COR-L47 (cell line): ENCODE results near the gene LAPTM5.
A peak's percentile ranks its signal among the peaks of the same experiment; 100 is the strongest.
"Not testable (repeated sequence)": the region's sequence is repeated elsewhere in the genome, so short reads cannot be mapped to it uniquely, and the experiment has no call there.

Experiments used
- DNase-seq: peaks from one replicate; lab custom pipeline; 2025; lab: John Stamatoyannopoulos, UW

The LAPTM5 gene

DNA sequence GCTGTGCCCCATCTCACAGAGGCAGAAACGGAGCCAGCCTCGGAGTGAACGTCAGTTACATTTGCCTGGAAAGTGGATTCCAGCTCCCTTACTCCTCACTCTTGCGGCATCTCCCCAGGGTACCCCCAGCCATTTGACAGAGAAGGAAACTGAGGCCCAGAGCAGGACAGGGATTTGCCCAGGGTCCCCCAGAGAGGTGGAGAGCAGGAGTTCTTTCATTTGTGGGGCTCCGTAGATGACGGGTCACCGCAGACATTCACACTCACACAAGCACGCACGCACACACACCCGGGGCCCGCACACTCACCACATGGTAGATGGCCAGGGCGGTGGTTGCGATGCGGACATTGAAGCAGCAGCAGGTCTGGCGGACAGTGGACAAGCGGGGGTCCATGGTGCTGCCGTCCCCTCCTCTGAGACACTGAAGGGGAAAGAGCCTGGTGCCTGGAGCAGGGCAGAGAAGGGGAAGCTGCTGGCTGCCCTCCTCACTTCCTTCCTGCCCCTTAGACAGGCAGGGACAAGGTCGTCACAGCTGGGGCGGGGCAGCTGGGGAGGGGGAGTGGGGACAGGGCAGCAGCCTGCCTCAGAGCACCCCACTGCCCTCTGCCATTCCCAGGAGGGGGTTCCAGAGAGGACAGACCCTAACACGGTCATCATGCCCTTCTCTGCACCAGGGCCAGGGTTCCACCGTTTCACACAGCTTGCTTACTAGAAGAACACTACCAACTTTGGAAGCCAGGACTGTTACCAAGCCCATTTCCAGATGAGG lies at the start of gene LAPTM5:
Gene LAPTM5, minus strand, starts transcription at position 423 of the 769 bp plus-strand sequence. Its CDS starts 29 bp downstream, at position 394.
- DNase-seq: no peak

DNA sequence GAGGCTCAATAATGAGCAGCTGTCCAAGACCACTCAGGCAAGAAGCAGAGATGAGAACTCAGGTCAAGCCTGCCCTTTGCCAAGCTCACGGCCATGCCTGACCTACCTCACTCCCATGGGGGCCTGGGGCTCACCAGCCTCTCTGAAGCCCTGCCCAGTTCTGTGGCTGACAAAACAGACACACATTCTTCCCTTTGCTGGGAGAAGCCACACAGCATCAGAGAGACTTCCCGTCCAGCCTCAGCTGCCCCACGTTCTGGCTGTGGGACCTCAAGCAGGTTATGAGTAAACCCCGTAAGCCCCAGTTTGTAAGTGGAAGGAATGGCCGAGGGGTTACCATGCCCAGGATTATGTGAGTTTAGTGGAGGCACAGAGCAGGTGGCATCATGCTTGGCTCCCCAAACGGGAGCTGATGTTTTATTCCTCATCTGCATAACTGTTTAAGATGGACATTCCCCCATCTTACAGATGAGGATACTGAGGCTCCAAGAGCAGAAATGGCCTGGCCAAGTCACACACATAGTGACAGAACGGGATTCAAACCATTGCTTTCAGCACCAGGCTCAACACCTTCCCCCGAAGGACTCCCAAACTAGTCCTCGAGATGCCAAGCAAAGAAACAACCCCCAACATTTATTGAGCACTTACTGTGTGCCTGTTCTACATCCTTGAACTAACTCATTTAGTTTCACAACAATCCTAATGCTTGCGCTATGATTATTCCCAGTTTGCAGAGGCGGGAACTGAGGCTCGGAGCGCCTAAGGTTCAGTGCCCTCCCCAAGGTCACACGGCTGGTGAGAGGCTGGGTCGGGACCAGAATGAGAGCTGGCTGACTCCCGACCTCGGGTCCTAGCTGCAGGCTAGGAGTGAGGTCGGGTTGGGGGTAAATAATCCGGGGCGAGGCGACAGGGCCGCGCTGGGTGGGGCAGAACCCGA lies 49.1 kb upstream of the LAPTM5 start:
- no peak for DNase-seq

DNA sequence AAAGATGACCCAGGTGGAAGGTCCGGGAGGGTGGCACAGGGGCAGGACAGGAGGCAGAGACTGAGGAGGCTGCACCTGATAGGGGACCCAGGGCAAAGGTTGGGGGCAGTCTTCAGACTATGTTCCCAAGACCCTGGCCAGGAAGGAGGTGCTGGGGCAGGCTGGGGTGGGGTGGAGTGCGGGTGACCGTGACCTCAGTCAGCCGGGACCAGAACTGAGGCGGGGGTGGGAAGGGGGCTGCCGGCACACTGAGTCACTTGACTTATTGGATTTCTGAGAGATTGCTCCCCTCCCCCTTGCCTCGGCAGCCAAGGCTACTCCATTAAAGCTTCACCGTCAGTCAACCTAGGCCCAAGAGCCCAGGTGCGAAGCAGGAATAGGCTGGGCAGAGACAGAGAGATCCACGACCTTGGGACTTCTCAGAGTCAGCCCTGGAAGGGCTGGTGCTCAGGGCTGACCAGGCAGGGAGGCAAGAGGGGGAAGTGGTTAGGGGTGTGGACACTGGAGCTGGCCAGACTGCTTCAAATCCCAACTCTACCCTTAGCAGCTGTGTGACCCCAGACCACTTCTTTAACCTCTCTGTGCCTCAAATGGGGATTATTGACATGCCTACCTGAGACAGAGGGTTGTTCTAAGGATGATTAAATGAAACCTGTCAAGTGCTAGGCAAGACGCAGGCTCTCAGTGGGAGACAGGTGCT lies 47.9 kb upstream of the LAPTM5 start:
- DNase-seq: no peak

DNA sequence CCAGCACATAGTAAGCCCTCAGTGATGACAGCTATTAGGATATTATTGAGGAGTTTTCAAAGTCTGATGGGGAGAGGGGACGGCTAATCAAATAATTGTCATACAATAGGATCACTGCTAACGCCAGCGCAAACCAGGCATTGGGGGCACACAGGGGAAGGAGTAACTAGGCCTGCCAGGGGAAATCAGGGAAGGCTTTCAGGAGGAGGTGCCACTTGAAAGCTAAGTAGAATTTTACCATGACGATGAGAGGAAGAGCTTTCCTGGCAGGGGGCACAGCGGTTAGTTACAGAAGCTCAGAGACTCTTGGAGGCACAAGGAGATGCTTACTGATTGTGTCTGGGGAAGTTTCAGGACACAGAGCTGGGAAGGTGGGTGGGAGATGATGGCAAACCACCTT lies 47.2 kb upstream of the LAPTM5 start:
- DNase-seq: no peak

- no peak for DNase-seq
Observed at GRCh38 chr1:30804352-30804751, 46.8 kb upstream of the LAPTM5 start.

DNA sequence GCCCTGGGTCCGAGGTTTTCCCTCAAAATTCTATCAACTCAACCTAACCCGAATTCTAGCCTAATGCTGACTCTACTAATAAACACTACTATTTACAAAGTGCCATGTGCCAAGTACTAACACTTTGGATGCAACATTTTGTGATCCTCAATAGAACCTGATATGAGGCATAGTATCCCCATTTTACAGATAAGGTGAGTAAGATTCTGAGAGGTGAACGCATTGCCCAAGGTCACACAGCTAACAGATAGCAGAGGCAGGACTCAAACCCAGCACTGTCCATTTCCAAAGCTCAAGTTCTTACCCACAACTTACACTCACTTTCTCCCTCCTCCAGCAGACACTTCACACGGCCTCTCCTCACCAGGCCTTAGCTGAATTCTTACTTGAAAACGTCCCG lies 46.0 kb upstream of the LAPTM5 start:
- no peak for DNase-seq

DNA sequence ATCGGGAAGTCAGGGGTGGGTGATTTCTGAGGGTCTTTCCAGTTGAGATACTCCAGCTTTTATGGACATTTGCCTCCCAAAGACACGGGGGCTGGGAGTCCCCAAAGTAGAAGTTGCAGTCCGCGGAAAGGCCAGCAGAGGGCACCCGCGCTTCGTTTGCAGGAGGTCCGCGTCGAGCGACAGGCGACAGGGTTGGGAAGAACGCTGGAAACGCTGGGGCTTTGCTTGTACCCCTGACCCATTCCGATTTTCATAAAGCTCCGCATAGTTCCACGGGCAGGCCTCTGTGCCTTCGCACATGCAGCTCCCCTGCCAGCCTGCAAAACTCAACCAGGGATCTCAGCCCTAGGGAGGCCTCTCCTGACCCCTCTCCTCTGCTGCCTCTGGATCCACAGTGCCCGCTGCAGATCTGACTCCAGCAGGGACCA lies 44.2 kb upstream of the LAPTM5 start:
- peak; percentile 74 for DNase-seq

- DNase-seq: no peak
Observed at GRCh38 chr1:30799233-30799511, 41.6 kb upstream of the LAPTM5 start.

- DNase-seq: no peak
Observed at GRCh38 chr1:30798389-30799232, 41.0 kb upstream of the LAPTM5 start.

GRCh38 chr1:30795026-30795425 lies 37.5 kb upstream of the LAPTM5 start:
- no peak for DNase-seq

GRCh38 chr1:30794260-30794659 lies 36.7 kb upstream of the LAPTM5 start:
- DNase-seq: no peak

DNA sequence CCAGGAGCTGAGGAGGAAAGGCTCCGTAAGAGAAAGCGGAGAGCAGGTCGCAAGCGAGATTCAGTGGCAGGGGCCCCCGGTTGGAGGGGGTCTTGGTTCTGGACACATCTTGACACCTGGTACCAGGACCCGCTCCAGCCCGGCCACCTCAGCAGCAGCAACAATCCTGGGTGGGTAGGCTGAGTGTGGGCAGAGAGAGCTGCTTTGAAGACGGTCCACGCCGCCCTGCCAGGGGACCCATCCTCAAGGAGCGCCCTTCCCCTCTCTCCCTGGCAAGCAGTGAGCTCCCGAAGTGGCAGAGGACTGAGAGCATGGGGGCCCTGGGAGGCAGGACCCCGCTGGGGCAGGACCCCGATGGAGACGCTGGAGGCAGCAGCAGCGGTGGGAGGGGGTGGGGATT lies 35.6 kb upstream of the LAPTM5 start:
- DNase-seq: no peak

DNA sequence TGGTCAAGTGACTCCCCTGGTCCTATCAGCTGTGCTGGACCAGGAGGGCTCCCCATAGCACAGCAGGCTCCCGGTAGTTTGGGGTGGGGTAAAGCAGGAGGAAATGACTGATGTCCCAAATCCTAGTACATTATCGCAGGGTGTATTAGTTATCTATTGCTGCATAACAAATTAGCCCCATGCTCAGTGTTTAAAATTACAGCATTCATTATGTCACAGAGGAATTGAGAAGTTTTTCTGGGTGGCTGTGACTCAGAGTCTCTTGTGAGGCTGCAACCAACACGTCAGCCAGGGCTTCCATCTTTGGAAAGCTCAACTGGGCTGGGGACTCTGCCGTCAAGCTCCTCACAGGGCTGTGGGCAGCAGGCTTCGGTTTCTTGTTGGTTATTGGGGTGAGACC lies 34.3 kb upstream of the LAPTM5 start:
- no peak for DNase-seq

DNA sequence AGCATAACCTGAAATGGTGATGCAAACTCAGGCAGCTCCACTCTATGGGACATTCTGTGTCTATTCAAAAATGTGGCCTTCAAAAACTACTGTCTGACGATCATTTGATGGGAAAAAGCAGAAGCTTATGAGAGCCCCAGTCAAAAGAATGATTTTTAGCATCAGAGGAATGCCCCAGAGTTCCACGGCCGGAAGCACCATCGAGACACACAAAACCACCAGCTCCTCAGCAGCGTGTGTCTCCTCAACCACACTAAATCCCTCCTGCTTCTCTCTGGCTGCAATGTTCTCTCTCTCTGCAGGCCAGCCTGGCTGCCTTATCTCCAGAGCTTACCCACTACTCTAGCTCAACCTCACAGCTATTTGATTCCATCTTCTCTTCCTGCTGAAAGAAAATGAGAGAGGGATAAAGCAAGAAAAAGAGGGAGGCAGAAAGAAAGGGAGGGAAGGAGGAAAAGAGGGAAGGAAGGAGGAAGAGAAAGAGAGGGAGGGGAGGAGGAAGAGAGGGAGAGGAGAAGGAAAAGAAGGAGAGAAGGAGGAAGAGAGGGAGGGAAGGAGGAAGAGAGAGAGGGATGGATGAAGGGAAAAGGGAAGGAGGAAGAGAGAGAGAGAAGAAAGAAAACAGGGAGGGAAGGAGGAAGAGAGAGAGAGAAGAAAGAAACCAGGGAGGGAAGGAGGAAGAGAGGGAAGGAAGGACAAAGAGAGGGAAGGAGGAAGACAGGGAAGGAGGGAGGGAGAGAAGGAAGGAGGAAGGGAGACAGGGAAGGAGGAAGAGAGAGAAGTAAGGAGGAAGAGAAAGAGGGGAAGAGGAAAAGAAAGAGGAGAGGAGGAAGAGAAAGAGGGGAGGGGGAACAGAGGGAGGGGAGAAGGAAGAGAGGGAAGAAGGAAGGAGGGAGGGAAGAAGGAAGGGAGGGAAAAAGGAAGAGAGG lies 33.5 kb upstream of the LAPTM5 start:
- DNase-seq: no peak

DNA sequence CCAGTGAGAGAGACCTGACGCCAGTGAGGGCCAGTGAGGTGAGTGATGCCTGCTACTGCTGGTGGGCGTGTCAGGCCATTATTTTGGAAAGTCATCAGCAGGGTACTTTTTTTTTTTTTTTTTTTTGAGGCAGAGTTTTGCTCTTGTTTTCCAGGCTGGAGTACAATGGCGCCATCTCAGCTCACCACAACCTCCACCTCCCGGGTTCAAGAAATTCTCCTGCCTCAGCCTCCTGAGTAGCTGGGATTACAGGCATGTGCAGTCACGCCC lies 32.6 kb upstream of the LAPTM5 start:
- not testable (repeated sequence) for DNase-seq

DNA sequence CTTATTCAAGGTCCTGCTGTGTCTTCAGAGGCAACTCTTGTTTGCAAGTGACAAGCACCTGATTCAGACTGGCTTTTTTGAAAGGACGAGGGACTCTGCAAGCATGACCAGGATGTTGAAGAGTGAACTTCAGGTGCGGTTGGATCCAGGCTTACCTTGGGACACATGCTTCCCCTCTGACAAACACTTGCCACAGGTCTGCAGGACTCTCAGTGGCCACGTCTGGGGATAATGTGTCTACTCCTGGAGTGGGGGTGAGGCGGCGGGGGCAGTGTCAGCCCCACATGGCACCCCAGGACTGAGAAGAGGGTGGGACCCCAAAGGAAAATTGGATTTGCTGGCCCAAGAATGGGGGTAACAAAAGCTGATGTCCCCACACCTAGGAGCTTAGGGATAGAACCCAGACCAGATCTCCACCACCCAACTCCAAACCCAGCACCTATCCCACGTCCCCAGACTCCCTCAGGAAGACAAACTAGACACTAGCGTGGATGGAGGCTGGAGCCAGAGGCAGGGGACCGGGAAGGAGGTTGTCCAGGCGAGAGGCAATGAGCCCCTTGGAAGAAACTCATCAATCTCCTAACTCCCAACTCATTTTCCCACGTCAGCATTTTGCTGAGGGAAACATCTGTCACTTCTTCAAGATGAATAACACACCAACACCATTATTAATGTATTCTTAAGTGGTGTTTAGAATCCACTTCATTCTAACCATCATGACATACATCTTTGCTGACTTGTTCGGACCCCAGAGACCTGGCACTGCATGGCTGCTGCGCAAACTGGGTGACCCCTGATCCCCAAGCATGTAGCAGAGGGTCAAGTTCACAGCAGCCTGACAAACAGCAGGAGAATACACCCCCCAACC lies 32.0 kb upstream of the LAPTM5 start:
- no peak for DNase-seq

DNA sequence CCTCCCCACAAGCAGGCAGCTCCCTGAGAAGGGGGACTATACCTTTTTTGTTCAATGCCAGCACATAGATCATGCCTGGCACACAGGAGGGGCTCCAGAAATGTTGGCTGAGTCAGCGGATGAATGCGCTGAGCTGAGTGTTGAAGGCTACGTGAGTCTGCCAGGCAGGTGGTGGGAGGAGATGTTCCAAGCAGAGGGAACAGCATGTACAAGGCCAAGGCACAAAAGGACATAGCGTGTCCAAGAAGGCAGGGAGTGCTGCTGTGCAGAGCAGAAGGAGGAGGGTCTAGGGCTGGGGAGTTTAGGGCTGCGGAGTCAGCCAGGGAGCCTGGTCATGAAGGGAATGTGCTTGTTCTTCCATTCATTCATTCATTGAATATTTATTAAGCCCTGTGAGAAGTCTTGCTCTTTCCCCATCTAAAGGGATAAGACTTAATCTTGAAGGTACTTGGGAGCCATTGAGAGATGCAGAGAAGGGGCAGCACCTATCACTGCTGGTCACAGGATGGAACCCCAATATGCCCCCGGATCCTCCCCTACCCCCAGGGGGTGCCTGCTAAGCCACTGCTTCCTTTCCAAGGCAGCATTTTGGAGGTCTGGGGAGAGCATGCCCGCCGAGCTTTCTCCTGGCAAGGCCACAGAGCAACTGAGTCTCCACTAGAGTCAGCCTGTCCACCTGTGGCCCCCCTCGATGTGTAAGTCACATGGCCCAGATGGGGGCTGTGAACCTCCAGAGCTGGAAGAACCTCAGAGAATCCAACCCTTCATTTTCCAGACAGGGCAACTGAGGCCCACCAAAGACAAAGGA lies 31.2 kb upstream of the LAPTM5 start:
- no peak for DNase-seq

DNA sequence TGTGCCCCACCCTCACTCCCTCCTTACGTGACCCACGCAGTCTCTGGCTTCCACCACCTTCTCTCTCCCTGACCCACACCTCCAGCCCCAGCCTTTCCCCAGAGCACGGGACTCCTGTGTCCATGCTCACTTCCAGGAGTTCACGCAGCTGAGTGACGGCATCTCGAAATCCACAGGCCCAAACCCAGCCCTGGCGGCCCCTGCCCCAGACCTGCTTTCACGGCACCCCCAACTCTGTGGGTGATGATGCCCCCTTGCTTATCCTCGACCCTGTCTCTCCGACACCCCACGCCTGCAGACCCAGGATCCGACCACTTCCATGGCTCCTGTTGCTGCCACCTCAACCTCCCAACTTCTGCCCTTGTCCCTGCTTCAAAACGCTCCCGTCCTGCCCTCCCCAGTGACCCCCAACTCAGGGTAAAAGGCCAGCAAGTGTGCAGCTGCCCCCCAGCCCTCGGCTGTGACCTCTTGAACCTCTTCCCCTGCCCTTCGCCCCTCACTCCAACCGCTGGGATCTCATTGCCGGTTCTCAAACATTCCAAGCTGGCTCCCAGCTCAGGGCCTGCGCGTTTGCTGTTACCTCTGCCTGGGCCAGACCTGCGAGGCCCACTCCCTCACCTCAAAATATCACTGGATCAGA lies 30.4 kb upstream of the LAPTM5 start:
- DNase-seq: no peak

GRCh38 chr1:30787266-30787665 lies 29.7 kb upstream of the LAPTM5 start:
- DNase-seq: no peak
